ENCODE measurements around the gene LMBR1L.

Gene LMBR1L

DNA sequence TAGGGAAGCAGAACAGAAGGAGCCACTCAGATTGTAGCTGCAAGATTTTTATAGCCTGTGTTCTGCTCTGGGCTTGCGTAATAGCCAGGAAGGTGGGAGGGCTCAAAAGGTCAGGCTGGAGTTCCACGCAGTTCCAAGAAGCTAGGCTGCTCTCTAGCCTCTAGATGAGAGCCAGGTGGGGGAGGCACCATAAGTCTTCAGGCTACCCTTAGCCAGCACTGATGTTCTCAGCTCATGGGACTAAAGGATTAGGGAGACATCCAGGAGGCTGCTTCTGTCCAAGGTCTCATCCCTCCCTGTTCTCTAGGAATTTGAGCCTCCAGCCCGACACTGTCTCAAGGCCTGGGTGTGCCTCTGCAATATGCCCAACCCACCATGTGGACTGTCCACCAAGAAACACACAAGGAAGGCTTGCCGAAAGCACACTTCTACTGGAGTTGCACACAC is 1.7 kb downstream of the LMBR1L start:
- H3K79me2 ChIP-seq (ENCODE audit: insufficient read depth, low read length), result peaks cover 39% of the 10 kb centered on the region
- peak overlapping the region; percentile 100 for H3K4me3 ChIP-seq (ENCODE audit: low read length, poor library complexity, severe bottlenecking)
- H3K9me3 ChIP-seq (ENCODE audit: insufficient read depth, low read depth, low read length), result no peaks in the 10 kb centered on the region
- H4K20me1 ChIP-seq (ENCODE audit: insufficient read depth, low read length, poor library complexity, severe bottlenecking), result peaks cover 13% of the 10 kb centered on the region
- TF ChIP-seq, protein P1, sequence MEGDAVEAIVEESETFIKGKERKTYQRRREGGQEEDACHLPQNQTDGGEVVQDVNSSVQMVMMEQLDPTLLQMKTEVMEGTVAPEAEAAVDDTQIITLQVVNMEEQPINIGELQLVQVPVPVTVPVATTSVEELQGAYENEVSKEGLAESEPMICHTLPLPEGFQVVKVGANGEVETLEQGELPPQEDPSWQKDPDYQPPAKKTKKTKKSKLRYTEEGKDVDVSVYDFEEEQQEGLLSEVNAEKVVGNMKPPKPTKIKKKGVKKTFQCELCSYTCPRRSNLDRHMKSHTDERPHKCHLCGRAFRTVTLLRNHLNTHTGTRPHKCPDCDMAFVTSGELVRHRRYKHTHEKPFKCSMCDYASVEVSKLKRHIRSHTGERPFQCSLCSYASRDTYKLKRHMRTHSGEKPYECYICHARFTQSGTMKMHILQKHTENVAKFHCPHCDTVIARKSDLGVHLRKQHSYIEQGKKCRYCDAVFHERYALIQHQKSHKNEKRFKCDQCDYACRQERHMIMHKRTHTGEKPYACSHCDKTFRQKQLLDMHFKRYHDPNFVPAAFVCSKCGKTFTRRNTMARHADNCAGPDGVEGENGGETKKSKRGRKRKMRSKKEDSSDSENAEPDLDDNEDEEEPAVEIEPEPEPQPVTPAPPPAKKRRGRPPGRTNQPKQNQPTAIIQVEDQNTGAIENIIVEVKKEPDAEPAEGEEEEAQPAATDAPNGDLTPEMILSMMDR (conservative IDR thresholded peaks at IDR 0.05; ENCODE audit: low read length), result no peak
- TF ChIP-seq EZH2phosphoT487 (IDR thresholded peaks at IDR 0.05; ENCODE audit: borderline replicate concordance), result no peak
- H3K9ac ChIP-seq (ENCODE audit: low read depth, low read length, poor library complexity, severe bottlenecking), result peak overlapping the region; percentile 95
- H3K4me2 ChIP-seq (ENCODE audit: low read depth, low read length, poor library complexity, severe bottlenecking), result peak overlapping the region; percentile 85
- H3K4me1 ChIP-seq (ENCODE audit: insufficient read depth, low read length, poor library complexity, severe bottlenecking), result peaks cover 37% of the 10 kb centered on the region
- H3F3A ChIP-seq (ENCODE audit: low read depth), result no peaks in the 10 kb centered on the region
- H3K27me3 ChIP-seq (ENCODE audit: insufficient read depth, low read length, poor library complexity, severe bottlenecking), result no peaks in the 10 kb centered on the region
- H3K9me2 ChIP-seq (replicated peaks; ENCODE audit: low read depth, low read length), result no peaks in the 10 kb centered on the region
- H2AFZ ChIP-seq (ENCODE audit: low read length), result no peak overlapping the region
- no peaks in the 10 kb centered on the region for H3K36me3 ChIP-seq (ENCODE audit: insufficient read depth, low read length)

DNA sequence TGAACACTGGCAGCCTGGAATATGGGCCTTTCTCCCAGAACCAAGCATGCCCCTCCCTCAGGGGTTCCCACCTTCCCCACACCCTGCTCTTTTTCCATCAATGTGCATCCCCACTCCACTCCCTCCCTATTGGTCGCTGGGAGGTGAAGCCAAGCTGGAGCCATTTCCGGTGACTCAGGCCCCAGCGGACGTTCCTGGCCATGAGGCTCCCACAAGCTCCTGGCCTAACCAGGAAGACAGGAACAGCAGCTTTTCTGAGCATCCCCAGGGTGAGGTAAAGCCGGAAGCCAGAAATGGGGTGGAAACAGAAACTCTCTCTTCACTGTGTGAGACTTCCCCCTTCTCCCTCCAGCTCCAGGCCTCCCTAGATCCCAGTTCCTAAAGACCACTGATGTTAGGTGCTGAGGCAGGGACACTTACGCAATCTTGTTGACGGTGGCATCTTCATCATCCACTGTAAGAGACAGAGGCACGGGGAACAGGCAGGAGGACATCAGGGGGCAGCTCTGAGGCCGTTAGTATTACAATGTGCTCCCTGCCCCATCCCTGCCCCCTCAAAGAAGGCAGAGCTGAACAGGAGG is 5.1 kb downstream of the LMBR1L start:
- H4K20me1 ChIP-seq (ENCODE audit: insufficient read depth, low read length, poor library complexity, severe bottlenecking), result peaks cover 13% of the 10 kb centered on the region
- no peak overlapping the region for H3K9ac ChIP-seq (ENCODE audit: low read depth, low read length, poor library complexity, severe bottlenecking)

DNA sequence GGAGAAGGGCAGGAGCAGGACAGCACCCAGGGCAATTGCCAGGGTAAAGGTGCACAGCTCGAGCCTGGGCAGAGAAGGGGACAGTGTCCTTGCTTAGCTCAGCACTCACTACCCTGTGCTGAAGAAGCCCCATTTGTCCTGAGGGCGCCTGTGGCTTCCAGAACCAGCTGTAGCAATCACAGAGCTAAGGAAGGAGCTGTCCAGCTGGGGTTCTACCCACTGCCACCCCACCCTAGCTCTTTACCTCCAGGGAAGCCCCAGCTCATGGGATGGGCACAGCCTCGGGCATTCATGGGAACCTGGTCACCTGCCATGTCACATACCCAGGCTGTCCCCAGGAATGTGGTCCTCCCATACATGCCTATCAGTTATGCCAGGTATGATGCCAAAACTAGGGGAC is 5.8 kb downstream of the LMBR1L start:
- TF ChIP-seq, protein P1 (conservative IDR thresholded peaks at IDR 0.05; ENCODE audit: low read length), result no peak
- TF ChIP-seq EZH2phosphoT487 (IDR thresholded peaks at IDR 0.05; ENCODE audit: borderline replicate concordance), result no peak
- Histone ChIP-seq H3K36me3 (ENCODE audit: insufficient read depth, low read length) (peaks cover 35% of the 10 kb centered on the region; the same call in 1 of the 2 replicates), H3K4me3 (ENCODE audit: low read length, poor library complexity, severe bottlenecking) (no peak overlapping the region), H3K27me3 (ENCODE audit: insufficient read depth, low read length, poor library complexity, severe bottlenecking) (no peaks in the 10 kb centered on the region), H3K4me1 (ENCODE audit: insufficient read depth, low read length, poor library complexity, severe bottlenecking) (peaks cover 34% of the 10 kb centered on the region), H3K4me2 (ENCODE audit: low read depth, low read length, poor library complexity, severe bottlenecking) (peak overlapping the region; percentile 30), H3K9me2 (replicated peaks; ENCODE audit: low read depth, low read length) (no peaks in the 10 kb centered on the region), H3K79me2 (ENCODE audit: insufficient read depth, low read length) (peaks cover 33% of the 10 kb centered on the region), H4K20me1 (ENCODE audit: insufficient read depth, low read length, poor library complexity, severe bottlenecking) (peaks cover 13% of the 10 kb centered on the region), H3F3A (ENCODE audit: low read depth) (no peaks in the 10 kb centered on the region), H2AFZ (ENCODE audit: low read length) (no peak overlapping the region), H3K9me3 (ENCODE audit: insufficient read depth, low read depth, low read length) (no peaks in the 10 kb centered on the region), H3K9ac (ENCODE audit: low read depth, low read length, poor library complexity, severe bottlenecking) (no peak overlapping the region)

More for the DNA sequence above, 5.1 kb downstream of the LMBR1L start:
- no peaks in the 10 kb centered on the region for H3K9me3 ChIP-seq (ENCODE audit: insufficient read depth, low read depth, low read length)
- no peaks in the 10 kb centered on the region for H3F3A ChIP-seq (ENCODE audit: low read depth)
- peaks cover 34% of the 10 kb centered on the region for H3K4me1 ChIP-seq (ENCODE audit: insufficient read depth, low read length, poor library complexity, severe bottlenecking)
- H3K4me3 ChIP-seq (ENCODE audit: low read length, poor library complexity, severe bottlenecking), result no peak overlapping the region
- H3K79me2 ChIP-seq (ENCODE audit: insufficient read depth, low read length), result peaks cover 39% of the 10 kb centered on the region
- H2AFZ ChIP-seq (ENCODE audit: low read length), result no peak overlapping the region
- no peak overlapping the region for H3K4me2 ChIP-seq (ENCODE audit: low read depth, low read length, poor library complexity, severe bottlenecking)
- TF ChIP-seq EZH2phosphoT487 (IDR thresholded peaks at IDR 0.05; ENCODE audit: borderline replicate concordance), result no peak
- TF ChIP-seq, protein P1 (conservative IDR thresholded peaks at IDR 0.05; ENCODE audit: low read length), result no peak
- no peaks in the 10 kb centered on the region for H3K9me2 ChIP-seq (replicated peaks; ENCODE audit: low read depth, low read length)
- peaks cover 27% of the 10 kb centered on the region; the same call in 1 of the 2 replicates for H3K36me3 ChIP-seq (ENCODE audit: insufficient read depth, low read length)
- H3K27me3 ChIP-seq (ENCODE audit: insufficient read depth, low read length, poor library complexity, severe bottlenecking), result no peaks in the 10 kb centered on the region

All from Loucy (cell line).